HEK293 (cell line): ENCODE results near the gene ZXDC.

ENCODE experiments used
- GFI1B ChIP-seq: fragments of 450-650 bp; formaldehyde crosslinking; IDR thresholded peaks from 2 replicates; pipeline ENCODE4 v1.5.1; 2016; ENCODE audit warnings: missing biosample characterization, missing genetic modification characterization
- KLF10 ChIP-seq: fragments of 450-650 bp; IDR thresholded peaks from 2 replicates; pipeline ENCODE4 v1.5.1; 2018; ENCODE audit warnings: missing biosample characterization, mild to moderate bottlenecking, missing genetic modification characterization
- KLF8 ChIP-seq: fragments of 450-650 bp; formaldehyde crosslinking; IDR thresholded peaks from 2 replicates; pipeline ENCODE4 v1.5.1; 2016; ENCODE audit warnings: missing biosample characterization, missing genetic modification characterization
- PRDM1 ChIP-seq: fragments of 450-650 bp; formaldehyde crosslinking; IDR thresholded peaks from 2 replicates; pipeline ENCODE4; 2016; ENCODE audit warnings: missing biosample characterization, missing genetic modification characterization
- TCF7L2 ChIP-seq: IDR thresholded peaks from 2 replicates; pipeline ENCODE4 v1.6.1; 2011; ENCODE audit warnings: low read depth, mild to moderate bottlenecking, inconsistent platforms, low read length, moderate library complexity, borderline replicate concordance
- ZBTB17 ChIP-seq: fragments of 450-650 bp; formaldehyde crosslinking; IDR thresholded peaks from 2 replicates; pipeline ENCODE4 v1.5.1; 2016; ENCODE audit warnings: missing biosample characterization, missing genetic modification characterization
- ZBTB48 ChIP-seq: fragments of 450-650 bp; formaldehyde crosslinking; IDR thresholded peaks from 2 replicates; pipeline ENCODE4 v1.5.1; 2016; ENCODE audit warnings: missing biosample characterization, missing genetic modification characterization
- ZNF274 ChIP-seq, 2 experiments: fragments of 200-500 bp in 1 of 2; fragments of 450-650 bp in 1 of 2; sonication (Bioruptor generic) in 1 of 2; formaldehyde crosslinking in 1 of 2; IDR thresholded peaks; 2 replicates each; pipeline versions ENCODE4 v1.5.1 to v1.6.1; 2014 to 2016; ENCODE audit warnings: borderline replicate concordance in 1 of 2, inconsistent platforms in 1 of 2, low read length in 1 of 2, missing biosample characterization in 1 of 2, missing genetic modification characterization in 1 of 2
- TF ChIP-seq, protein P1 (sequence below): fragments of 450-650 bp; formaldehyde crosslinking; IDR thresholded peaks from 2 replicates; pipeline ENCODE4 v1.5.1; 2016; ENCODE audit warnings: missing biosample characterization, missing genetic modification characterization
- TF ChIP-seq, protein P2 (sequence below): sonication (generic); formaldehyde crosslinking; IDR thresholded peaks from 2 replicates; pipeline ENCODE4 v1.8.1; 2022; ENCODE audit warnings: mild to moderate bottlenecking, moderate library complexity, missing genetic modification reagents
- TF ChIP-seq, protein P3 (sequence below): fragments of 450-650 bp; formaldehyde crosslinking; IDR thresholded peaks from 2 replicates; pipeline ENCODE4 v1.5.1; 2016; ENCODE audit warnings: missing biosample characterization, missing genetic modification characterization, low read depth

DNA sequence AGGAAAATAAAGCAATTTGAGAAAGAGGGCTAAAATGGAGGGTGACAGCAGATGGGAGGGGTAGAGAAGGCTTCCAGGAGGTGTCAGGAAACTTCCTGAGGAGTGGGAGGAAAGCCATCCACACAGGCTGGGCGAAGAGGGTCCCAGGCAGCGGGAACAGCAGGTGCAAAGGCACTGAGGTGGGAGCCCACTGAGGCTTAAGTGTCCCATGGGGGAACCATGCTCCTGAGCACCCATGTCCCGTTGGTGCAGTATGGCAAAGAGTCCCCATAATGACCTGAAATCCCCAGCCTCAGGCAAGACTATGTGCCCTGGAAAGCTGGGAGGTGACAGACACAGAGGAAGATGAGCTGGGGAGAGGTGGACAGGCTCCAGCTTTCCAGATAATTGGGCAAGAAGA, 50.9 kb downstream of the ZXDC start:
- TF ChIP-seq GFI1B, result no peak
- no peak for TF ChIP-seq KLF10 (tag by site-specific recombination)
- TF ChIP-seq, protein P1, sequence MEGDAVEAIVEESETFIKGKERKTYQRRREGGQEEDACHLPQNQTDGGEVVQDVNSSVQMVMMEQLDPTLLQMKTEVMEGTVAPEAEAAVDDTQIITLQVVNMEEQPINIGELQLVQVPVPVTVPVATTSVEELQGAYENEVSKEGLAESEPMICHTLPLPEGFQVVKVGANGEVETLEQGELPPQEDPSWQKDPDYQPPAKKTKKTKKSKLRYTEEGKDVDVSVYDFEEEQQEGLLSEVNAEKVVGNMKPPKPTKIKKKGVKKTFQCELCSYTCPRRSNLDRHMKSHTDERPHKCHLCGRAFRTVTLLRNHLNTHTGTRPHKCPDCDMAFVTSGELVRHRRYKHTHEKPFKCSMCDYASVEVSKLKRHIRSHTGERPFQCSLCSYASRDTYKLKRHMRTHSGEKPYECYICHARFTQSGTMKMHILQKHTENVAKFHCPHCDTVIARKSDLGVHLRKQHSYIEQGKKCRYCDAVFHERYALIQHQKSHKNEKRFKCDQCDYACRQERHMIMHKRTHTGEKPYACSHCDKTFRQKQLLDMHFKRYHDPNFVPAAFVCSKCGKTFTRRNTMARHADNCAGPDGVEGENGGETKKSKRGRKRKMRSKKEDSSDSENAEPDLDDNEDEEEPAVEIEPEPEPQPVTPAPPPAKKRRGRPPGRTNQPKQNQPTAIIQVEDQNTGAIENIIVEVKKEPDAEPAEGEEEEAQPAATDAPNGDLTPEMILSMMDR (tag by site-specific recombination), result no peak
- TF ChIP-seq PRDM1 (tag by site-specific recombination), result no peak
- no peak for TF ChIP-seq KLF8 (tag by site-specific recombination)
- TF ChIP-seq TCF7L2, result no peak
- no peak for TF ChIP-seq ZBTB48 (tag by site-specific recombination)
- TF ChIP-seq, protein P2, sequence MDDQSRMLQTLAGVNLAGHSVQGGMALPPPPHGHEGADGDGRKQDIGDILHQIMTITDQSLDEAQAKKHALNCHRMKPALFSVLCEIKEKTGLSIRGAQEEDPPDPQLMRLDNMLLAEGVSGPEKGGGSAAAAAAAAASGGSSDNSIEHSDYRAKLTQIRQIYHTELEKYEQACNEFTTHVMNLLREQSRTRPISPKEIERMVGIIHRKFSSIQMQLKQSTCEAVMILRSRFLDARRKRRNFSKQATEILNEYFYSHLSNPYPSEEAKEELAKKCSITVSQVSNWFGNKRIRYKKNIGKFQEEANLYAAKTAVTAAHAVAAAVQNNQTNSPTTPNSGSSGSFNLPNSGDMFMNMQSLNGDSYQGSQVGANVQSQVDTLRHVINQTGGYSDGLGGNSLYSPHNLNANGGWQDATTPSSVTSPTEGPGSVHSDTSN (CRISPR knock-in tag), result no peak
- no peak for TF ChIP-seq ZBTB17
- TF ChIP-seq ZNF274 (IDR thresholded peaks at IDR 0.05; ENCODE audit: low read length), result no peak
- TF ChIP-seq ZNF274 (tag by site-specific recombination; IDR thresholded peaks at IDR 0.05; ENCODE audit: borderline replicate concordance), result no peak
- TF ChIP-seq, protein P3, sequence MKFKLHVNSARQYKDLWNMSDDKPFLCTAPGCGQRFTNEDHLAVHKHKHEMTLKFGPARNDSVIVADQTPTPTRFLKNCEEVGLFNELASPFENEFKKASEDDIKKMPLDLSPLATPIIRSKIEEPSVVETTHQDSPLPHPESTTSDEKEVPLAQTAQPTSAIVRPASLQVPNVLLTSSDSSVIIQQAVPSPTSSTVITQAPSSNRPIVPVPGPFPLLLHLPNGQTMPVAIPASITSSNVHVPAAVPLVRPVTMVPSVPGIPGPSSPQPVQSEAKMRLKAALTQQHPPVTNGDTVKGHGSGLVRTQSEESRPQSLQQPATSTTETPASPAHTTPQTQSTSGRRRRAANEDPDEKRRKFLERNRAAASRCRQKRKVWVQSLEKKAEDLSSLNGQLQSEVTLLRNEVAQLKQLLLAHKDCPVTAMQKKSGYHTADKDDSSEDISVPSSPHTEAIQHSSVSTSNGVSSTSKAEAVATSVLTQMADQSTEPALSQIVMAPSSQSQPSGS (tag by site-specific recombination), result no peak
